ENCODE results near the gene DUSP15. TPM values are rescaled to one million over a fixed set of nuclear protein-coding genes. Genes with fewer than 3 reads are reported as not detected.
A peak's percentile ranks its signal among the peaks of the same experiment; 100 is the strongest.

Gene DUSP15
- total and polyA plus RNA-seq, 4 donors, result 1.6 to 4.7 (median 2.9) TPM

- TF ChIP-seq CTCF (IDR thresholded peaks at IDR 0.05; ENCODE audit: control extremely low read depth, extremely low read depth), result no peak
- H3K9me3 ChIP-seq (ENCODE audit: control insufficient read depth in 4 of 4, insufficient read depth in 3 of 4, low read length in 3 of 4), result no peaks in the 10 kb centered on the region
- no peaks in the 10 kb centered on the region for H3K36me3 ChIP-seq (ENCODE audit: control insufficient read depth in 4 of 4, insufficient read depth in 4 of 4, low read length in 4 of 4)
- ATAC-seq (ENCODE audit: insufficient read depth, low FRiP score) (no peak), DNase-seq (no peak)
- H3K27ac ChIP-seq (ENCODE audit: low read depth in 1 of 2, low read length in 1 of 2), result no peak overlapping the region
- H3K27me3 ChIP-seq (ENCODE audit: control insufficient read depth in 3 of 3, insufficient read depth in 3 of 3, low read length in 2 of 3), result peaks cover 0 to 10% (median 0%) of the 10 kb centered on the region in 3 donors
- peaks cover 0 to 16% (median 4%) of the 10 kb centered on the region in 5 donors for H3K4me1 ChIP-seq (ENCODE audit: control insufficient read depth in 5 of 5, insufficient read depth in 5 of 5, low read length in 5 of 5)
- 60 to 63% methylated on average over 3 of the region's 3 CpGs for WGBS, 2 donors
- no peak overlapping the region for H3K4me3 ChIP-seq
- H3K9ac ChIP-seq (ENCODE audit: insufficient read depth in 1 of 2, low read length in 2 of 2), result no peak overlapping the region
These were observed 13.8 kb downstream of the DUSP15 start for GRCh38 chr20:31856516-31856915.

GRCh38 chr20:31853481-31853880 is 16.8 kb downstream of the DUSP15 start:
- H3K27me3 ChIP-seq (ENCODE audit: control insufficient read depth in 3 of 3, insufficient read depth in 3 of 3, low read length in 2 of 3), result peaks cover 0 to 27% (median 6%) of the 10 kb centered on the region in 3 donors
- no peak overlapping the region for H3K27ac ChIP-seq (ENCODE audit: low read depth in 1 of 2, low read length in 1 of 2)
- WGBS, 2 donors, result 80 to 94% methylated on average over 7 of the region's 7 CpGs
- H3K9ac ChIP-seq (ENCODE audit: insufficient read depth in 1 of 2, low read length in 2 of 2), result no peak overlapping the region
- H3K4me1 ChIP-seq (ENCODE audit: control insufficient read depth in 5 of 5, insufficient read depth in 5 of 5, low read length in 5 of 5), result no peaks in the 10 kb centered on the region
- ATAC-seq (ENCODE audit: insufficient read depth, low FRiP score) (no peak), DNase-seq (no peak)
- H3K4me3 ChIP-seq, result no peak overlapping the region
- TF ChIP-seq CTCF (IDR thresholded peaks at IDR 0.05; ENCODE audit: control extremely low read depth, extremely low read depth), result no peak
- H3K36me3 ChIP-seq (ENCODE audit: control insufficient read depth in 4 of 4, insufficient read depth in 4 of 4, low read length in 4 of 4), result no peaks in the 10 kb centered on the region
- H3K9me3 ChIP-seq (ENCODE audit: control insufficient read depth in 4 of 4, insufficient read depth in 3 of 4, low read length in 3 of 4), result no peaks in the 10 kb centered on the region

- peaks cover 0 to 27% (median 6%) of the 10 kb centered on the region in 3 donors for H3K27me3 ChIP-seq (ENCODE audit: control insufficient read depth in 3 of 3, insufficient read depth in 3 of 3, low read length in 2 of 3)
- H3K9ac ChIP-seq (ENCODE audit: insufficient read depth in 1 of 2, low read length in 2 of 2), result no peak overlapping the region
- H3K4me3 ChIP-seq, result peak overlapping the region; percentile 13
- DNase-seq (no peak), ATAC-seq (ENCODE audit: insufficient read depth, low FRiP score) (no peak)
- peaks cover 0 to 1% (median 0%) of the 10 kb centered on the region in 5 donors for H3K4me1 ChIP-seq (ENCODE audit: control insufficient read depth in 5 of 5, insufficient read depth in 5 of 5, low read length in 5 of 5)
- TF ChIP-seq CTCF (IDR thresholded peaks at IDR 0.05; ENCODE audit: control extremely low read depth, extremely low read depth), result no peak
- no peaks in the 10 kb centered on the region for H3K9me3 ChIP-seq (ENCODE audit: control insufficient read depth in 4 of 4, insufficient read depth in 3 of 4, low read length in 3 of 4)
- 71 to 76% methylated on average over 11 of the region's 11 CpGs for WGBS, 2 donors
- H3K36me3 ChIP-seq (ENCODE audit: control insufficient read depth in 4 of 4, insufficient read depth in 4 of 4, low read length in 4 of 4), result no peaks in the 10 kb centered on the region
- H3K27ac ChIP-seq (ENCODE audit: low read depth in 1 of 2, low read length in 1 of 2), result no peak overlapping the region
These were observed 18.9 kb downstream of the DUSP15 start for GRCh38 chr20:31851240-31851955.
